ENCODE data around the gene ATP8B1.

Gene ATP8B1

DNA sequence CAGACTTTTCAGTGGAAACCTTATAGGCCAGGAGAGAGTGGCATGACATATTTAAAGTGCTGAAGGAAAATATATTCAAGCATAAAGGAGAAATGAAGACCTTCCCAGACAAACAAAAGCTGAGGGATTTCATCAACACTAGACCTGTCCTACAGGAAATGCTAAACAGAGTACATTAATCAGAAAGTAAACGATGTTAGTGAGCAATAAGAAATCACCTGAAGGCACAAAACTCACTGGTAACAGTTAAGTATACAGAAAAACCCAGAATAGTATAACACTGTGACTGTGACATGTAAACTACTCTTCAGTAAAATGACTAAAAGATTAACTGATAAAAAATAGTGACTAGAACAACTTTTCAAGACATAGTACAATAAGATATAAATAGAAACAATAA lies 87.4 kb downstream of the ATP8B1 start:
- DNase-seq: no peak

DNA sequence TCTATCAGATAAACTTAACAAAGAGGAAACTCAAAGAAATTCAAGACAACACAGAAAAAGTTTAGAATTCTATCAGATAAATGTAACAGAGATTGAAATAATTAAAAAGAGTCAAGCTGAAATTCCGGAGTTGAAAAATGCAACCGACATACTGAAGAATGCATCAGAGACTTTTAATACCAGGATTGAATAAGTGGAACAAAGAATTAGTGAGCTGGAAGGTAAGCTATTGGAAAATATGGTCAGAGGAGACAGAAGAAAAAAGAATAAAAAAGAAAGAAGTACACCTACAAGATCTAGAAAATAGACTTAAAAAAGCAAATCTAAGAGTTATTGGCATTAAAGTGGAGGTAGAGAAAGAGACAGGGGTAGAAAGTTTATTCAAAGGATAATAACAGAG lies 88.0 kb downstream of the ATP8B1 start:
- DNase-seq: no peak

DNA sequence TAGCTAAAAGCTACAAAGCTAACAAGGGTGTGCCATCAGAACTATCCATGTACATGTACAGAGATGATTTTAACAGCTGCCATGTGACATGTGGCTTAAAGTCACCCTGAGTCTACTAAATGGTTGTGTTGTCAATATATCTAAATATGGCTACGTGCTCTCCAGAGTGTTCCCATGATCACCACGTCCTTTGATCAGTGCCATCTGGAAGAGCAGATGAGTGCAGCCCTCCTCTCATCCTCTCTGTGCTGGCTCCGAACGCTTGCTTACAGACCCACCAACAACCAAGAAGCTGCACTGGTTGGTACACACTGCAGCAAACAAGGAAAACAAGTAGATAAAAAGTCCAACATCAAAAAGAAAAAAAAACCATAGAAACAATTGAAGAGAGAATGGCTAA lies 92.9 kb downstream of the ATP8B1 start:
- no peak for DNase-seq

DNA sequence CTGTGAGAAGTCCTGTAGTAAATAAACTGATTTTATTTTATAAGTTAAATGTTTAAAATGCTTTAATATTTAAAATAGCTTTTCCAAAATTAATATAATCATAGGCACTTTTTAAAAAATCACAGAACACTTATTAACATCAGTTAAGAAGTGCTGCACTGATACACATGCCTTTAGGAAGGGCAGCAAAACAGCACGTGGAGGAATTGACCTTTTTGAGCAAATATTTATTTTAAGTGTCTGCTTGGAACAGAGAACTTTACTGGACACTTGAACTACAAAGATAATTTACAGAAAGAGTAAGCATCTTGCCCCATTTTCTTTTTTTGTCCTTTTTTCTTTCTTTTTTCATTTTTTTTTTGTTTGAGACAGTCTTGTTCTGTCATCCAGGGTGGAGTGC lies 93.8 kb downstream of the ATP8B1 start:
- DNase-seq: no peak

DNA sequence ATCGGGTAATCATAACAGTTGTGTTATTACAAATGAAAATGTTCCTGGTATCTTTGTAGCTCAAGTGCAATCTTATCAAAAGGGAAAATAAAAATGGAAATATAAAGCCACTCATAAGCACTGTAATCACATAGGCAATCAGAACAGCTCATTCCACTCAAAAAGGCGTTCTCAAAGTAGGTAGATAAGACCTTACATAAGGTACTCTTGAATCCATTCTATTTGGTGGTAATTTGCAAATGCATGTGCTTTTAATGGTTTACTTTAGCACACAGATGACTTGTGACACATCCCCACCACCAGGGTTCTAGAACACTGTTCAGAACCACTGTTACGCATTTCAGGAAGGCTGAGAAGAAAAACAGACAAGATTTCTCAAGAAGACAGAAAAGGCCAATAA lies 94.8 kb downstream of the ATP8B1 start:
- no peak for DNase-seq

DNA sequence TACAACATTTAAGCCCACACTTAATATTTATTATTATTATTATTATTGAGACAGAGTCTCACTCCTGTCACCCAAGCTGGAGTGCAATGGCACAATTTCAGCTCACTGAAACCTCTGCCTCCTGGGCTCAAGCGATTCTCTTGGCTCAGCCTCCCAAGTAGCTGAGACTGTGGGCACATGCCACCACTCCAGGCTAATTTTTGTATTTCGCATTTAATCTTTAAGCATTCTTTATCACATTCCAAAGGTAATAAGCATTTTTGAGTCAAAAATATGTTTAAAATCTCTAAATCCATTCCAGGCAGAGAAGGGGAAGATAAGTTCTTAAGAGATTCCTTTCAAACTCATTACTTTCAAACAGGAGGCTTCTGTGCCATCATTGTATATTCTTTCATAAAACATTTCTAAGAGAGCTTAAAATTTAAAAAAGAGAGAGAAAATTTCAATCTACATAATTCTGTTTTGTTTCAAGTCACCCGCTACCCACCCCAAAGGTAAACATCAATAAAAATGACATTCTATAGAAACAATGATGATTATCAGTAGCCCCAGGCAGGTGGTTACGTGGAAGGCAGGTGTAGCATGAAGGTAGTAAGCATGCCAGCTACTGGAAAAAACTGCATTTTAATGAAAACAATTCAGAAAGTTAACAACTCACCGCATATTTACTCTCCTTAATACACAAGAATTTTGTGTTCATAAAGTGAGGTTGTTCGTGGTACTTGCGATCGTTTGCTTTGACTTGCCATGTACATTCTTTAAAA lies 97.1 kb downstream of the ATP8B1 start:
- no peak for DNase-seq

DNA sequence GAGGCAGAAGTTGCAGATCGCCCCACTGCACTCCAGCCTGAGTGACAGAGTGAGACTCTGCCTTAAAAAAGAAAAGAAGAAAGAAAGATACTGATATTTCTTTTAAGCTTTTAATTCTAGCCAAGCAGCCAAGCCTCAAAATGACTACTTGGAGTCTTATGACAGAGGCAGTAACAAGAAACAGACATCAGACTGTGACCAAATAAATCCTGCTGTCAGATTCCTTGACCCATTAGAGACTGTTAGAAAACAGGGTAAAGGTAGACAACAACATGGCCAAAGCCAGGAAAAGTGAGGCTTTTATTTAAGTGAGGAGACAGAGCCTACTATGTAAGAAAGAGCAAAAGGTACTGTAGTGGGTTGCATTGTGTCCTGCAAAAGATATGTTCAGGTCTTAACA lies 98.1 kb downstream of the ATP8B1 start:
- no peak for DNase-seq

DNA sequence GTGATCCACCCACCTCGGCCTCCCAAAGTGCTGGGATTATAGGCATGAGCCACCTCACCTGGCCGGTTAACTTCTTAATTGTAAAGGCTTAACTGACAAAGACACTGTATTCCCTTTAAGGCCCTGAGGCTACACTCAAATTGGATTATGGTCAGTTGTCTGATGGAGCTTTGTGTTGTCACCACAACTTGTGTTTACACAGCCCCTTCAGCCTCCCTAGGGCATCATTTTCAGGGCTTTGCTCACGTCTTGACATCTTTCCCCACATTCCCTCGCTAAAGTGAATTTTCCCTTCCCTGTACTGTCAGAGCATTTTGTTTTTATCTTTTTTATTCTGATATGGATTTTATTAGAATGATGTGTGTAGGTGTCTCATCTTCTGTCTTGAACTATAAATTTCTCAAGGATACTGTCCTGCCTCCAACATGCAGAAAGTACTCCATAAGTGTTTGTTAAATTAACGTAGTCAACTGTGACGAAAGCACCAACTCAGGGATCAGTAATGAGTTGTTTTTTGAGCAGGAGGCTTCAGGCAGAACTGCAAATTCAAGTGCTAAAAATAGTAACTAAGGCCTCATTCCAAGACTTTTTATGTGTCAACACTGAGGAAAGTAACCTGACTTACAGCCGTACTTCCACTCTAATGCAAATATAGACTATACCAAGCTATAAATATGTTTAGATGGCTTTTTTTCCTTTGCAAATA lies 104.4 kb downstream of the ATP8B1 start:
- peak; percentile 57 for DNase-seq

DNA sequence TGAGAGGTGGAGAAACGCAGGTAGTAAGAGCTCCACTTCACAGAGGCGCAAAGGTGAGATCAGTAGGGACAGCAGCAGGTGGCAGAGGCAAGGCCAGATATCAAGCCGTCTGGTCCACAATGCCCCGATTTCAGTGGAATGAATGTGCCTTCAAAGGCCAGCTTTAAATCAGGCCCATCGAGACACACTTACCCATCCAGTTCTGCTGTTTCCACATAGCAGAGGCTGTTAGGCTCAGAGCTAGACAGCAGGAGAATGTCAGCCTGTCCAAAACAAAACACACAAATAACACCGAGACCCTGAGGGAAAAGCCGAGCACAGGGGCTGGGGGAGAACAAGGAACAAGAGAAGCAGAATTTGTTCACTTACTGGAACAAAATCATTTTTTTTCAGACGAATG lies 105.7 kb downstream of the ATP8B1 start:
- DNase-seq: no peak

DNA sequence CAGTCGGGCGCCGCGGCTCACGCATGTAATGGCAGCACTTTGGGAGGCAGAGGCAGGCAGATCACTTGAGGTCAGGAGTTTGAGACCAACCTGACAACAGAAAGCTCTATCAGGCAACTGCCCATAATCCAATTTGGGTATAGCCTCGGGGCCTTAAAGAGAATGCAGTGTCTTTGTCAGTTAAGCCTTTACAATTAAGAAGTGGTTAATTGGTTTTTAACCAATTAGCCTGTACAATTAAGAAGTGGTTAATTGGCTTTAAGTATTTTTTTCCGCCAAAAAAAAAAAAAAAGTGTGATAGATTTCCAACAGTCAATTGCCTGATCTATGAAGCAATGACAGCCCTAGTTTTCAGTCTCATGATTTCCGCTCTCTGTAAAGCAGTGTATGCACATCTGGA lies 106.8 kb downstream of the ATP8B1 start:
- no peak for DNase-seq

DNA sequence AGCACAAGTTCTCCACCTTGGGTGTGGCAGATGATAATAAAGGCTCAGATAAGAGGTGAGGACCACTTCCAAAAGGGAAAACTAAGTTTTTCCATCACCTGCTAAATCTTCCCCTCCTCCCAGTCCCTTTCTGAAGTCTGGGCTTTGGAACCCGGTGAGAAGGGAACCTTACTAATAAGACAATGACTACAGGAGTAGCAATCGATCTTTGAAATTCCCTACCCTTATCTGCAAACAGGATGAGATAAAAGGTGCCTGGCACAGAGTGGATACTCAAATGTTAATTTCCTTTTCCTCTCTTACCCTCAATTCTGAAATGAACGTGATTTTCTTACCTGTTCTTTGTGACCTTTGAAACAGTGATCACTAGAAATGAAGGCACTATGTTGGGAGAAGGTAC lies 111.8 kb downstream of the ATP8B1 start:
- no peak for DNase-seq

DNA sequence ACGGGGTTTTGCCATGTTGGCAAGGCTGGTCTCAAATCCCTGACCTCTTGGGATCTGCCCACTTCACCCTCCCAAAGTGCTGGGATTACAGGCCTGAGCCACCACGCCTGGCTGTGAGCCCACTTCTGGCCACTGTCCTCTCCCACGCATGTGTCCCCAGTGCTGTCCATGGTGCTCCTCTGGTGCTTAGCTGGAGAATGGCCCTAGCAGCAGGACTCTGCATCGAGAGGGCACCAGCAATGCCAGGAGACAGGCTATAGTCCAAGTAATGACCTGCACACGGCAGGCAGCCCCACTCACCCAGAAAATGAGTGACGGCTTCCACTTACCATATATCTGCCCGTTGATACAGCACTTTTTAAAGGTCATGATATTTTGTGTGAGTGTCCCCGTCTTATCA lies 115.1 kb downstream of the ATP8B1 start:
- no peak for DNase-seq

DNA sequence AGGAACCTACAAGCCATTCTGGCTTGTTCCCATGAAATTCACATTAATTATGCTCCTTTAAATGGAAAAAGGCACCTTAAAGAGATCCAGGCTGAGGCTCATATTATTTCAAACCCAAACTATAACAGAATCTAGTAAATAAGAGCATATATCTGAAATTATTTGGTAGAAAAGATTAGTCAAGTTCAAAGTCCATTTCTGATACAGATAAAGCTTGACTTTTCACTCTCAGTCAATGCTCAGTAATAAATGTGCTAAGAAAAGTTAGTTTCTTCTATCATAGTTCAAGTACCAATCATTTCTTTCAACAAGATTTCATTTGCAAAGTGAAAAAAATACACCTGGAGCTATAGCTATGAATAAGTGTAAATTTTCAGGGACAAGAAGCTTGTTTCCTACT lies 119.6 kb downstream of the ATP8B1 start:
- no peak for DNase-seq

DNA sequence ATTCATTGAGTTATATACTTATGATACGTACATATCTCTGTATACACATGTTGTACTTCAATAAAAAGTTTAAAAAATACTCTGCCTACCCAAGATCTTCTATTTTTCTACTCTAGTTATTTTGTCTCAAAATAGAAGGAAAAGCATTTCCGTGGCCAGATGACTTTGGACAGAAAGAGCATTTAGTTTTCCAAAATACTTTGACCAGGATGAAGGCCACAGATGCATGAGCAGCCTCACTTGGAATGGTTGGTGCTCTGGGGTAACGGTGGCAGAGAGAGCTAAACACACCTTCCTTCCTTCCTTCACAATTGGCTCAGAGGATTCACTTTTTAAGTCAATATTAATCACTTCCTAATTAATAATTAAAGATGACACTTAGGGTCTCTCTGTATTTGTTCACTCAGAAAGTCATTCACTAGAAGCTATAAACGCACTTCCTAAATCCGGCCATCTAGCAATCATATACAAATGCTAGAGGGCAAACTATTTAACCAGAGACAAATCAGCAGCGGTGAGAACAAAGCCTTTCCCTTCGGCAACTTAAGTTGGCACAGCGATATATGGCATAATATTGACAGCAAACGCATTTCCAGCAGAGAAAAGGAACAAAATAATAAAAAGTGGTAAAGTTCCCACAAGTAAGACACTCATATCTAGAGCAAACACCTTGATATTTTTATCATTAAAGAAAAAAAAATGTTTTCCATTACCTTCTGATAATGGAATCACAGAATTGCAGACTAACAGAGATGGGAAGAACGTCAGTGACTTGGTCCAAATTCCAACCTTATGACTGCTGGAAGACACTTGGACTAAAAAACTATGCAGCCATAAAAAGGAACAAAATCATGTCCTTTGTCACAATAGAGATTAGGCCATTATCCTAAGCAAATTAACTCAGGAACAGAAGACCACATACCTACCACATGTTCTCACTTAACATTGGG lies 125.6 kb downstream of the ATP8B1 start:
- no peak for DNase-seq

DNA sequence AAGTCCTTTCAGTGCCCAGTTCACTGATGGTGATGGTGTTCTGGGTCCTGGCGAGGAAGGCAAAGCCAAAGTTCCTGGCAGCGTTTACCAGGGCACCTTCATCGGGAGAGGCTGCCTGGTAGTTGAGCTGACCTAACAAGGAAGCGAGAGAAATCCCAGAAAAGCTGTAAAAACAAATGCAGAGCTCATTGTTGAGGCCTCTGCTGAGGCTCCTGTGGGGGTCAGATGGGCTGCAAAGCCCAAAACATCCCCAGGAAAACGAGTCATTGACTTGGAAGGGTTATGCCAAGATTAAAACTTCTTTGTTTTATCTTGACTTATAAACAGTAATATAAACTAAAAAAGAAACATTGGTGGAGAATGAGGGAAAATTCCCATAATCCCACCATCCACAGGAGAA lies 128.2 kb downstream of the ATP8B1 start:
- no peak for DNase-seq

DNA sequence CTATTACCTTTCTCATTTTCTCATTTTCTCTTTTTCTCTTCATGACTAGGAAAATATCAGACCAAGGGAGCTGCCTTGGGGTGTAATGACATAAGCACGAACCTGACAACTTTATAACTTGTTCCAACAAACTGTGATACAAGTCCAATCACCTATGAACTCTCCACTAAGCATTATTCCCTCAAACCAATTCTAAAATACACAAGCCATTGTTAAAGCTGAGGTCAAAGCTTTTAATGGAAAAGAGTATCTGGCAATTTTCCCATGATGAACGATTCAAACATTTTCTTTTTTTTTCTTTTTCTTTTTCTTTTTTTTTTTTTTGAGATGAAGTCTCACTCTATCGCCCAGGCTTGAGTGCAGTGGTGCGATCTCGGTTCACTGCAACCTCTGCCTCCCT lies 133.1 kb downstream of the ATP8B1 start:
- DNase-seq: no peak

DNA sequence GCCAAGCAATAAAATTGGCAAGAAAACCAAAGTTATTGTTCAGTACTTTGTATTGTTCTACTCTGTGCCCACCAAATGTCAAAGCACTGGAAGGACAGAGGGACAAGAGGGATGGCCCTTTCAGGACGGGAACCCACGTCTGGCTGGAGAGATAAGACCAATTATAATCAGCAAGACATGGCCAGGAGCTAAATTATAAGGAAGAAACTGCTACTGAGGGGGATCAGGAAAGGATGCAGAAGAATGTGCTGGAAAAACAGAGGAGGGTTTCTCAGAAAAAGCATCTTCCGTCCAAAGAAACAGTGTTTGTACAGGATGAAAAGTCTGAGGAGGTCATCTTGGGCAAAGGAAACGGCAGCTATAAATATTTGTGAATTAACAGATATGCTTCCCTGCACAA lies 135.1 kb downstream of the ATP8B1 start:
- no peak for DNase-seq

DNA sequence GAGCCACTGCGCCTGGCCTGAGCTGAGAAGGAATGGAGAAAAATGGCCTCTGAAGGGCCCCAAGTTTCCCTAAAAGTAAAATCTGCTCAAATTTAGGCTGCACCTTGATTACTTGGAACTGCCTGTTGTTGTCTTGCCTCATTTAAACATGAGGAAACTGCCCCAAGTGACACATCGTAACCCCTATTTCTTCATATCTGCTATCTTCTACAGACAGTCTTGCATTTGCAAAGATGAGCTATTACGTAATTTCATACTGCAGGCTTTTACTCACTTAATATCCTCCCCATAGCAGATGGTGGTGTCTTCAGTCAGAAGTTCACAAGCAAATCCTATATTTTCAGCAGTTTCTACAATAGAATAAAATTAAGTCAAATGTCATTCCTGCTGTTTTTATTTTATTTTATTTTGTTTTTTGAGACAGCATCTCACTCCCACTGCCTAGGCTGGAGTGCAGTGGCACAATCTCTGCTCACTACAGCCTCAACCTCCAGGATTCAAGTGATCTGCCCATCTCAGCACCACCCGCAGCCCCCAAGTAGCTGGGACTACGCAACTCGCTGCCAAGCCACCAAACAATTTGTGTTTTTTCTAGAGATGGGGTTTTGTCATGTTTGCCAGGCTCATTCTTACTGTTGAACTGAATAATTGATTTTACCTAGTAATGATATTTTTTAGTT lies 136.2 kb downstream of the ATP8B1 start:
- no peak for DNase-seq

DNA sequence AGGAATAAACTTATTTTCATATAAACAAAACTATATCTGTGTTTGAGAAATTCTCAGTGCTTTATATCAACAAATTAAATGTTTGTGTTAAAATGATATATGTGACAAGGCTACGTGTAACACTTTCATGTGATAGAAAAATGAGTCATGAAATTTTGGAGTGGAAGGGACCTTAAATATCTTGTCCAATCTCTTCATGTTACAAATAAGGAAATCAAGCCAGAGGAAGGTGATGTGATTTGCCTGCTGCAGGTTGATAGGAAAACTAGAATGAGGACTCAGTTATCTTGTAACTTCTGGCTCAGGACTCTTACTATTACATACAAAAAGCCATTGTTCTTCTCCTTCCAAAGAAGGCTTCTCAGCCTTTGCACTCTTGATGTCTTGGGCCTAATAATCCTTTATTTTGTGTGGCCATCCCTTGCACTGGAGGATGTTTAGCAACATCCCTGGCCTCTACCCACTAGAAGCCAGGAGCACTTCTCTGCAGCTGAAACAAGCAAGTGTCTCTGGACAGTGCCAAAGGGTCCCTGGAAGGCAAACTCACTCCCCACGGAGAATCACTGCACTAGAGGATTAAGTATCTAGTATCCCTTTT lies 138.4 kb downstream of the ATP8B1 start:
- DNase-seq: no peak

DNA sequence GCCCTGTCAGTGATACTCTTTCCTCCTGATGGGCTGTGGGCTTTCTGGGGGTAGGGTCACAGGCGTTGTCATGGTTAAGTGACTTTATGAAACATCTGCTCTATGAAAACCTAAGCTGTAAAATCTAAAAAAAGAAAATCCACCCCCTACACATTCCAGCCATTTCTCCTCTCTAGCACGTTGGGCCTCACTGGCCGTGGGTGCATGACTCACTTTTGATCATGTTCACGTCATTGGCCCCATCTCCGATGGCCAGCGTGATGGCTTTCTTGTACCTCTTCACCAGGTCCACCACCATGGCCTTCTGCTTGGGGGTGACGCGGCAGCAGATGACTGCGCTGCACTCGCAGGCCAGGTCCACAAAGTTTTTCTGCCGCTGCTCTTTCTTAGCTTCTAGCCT lies 142.2 kb downstream of the ATP8B1 start:
- peak; percentile 81 for DNase-seq

DNA sequence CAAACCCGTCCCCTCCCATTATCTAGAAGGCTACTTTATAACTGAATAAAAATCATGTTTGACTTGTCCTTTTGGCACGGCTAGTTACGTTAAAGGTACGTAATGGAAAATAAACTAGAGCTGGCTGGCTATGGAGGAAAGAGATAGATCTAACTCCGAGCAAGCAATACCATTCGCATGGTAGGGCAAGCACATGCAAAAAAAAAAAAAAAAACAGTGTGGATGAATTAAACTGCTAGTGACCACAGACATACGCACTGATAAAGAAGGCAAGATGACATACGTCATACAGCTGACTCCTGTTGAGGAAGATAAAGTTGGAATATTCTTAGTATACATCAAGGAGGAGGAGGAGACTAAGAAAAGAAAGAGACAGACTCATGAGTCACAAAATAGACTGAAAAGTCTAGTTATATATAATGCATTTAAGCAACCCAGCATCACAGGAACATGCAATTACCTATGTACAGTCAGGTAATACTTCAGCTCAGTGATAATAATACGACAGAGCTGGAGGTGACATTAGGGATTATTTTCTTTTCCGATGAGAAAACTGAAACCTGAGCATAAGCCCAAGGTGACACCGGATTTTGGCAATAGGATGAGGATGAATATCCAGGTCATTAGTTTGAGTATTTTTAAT lies 143.5 kb downstream of the ATP8B1 start:
- no peak for DNase-seq

DNA sequence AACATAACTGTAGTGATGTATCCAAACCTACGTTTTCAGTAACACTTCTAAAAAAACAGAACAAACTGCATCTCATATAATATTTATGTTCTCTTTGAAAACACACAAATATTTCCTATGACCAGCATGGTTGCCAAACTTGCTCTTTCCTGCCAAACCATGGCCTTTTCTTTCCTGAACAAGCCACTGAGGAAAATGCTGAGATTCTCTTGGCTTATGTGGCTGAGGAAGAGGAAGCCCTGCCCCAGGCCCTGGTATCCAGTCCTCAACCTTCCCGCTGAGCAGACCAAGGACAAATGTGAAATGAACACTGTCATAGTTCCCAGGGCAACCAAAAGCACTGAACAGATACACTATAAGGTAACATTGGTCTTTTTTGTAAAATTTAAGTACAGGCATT lies 145.6 kb downstream of the ATP8B1 start:
- no peak for DNase-seq
